DMS53 treated with DMSO at 0.1 percent for 48 hours (cell line): ENCODE results near the gene GALNT7.

Experiments used
- DNase-seq: peaks from one replicate; lab custom pipeline; 2025; ENCODE audit not compliant: unreplicated experiment; lab: John Stamatoyannopoulos, UW

Gene GALNT7

DNA sequence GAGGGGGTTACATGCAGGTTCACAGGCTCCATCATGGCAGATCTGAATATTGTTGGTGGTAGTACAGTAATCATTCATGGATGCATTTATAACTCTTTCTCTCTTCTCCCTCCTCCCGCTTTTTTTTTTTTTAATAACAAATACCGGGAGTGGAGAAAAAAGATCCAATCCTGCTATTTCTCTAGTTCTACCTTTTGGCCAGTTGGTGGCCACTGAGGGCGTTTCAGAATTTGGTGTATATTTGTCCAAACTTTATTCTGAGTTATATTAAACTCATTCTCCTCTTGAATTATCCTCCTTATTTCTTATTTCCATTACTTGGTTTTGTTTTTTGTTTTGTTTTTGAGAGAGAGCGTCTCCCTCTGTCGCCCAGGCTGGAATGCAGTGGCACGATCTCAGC lies 90.7 kb downstream of the GALNT7 start:
- no peak for DNase-seq

DNA sequence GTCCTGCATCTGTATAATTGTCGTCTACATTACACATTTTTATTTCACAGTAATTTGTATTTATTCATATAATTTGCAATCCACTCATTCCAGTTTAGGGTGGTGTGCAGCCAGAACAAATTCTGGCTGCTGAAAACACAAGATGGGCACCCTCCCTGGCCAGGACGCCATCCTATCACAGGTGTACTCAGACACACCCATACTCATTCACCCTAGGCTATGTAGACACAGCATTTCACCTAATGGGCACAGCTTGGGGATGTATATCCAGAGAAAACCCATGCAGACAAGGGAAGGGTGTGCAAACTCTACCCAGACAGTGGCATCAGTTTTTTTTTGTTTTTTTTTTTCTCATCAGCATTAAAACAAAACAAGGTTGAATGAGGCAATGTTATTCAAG lies 92.4 kb downstream of the GALNT7 start:
- DNase-seq = no peak

DNA sequence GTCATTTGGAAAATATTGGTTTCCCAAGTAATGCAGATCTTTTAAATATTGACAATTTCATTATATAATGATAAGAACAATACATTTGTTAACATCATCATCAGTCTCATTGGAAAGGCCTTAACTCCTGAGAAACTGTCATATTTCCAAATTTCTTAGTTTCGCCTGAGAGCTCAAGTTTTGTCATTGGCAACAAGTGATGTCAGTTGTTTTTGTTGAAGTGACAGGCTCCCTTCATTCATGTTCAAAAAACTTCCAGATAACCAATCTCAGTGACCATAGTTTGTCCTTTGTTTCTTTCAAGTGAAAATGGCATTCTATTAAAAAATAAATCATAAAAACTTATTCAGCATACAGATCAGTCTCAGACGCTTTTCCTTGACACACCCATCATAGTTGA lies 93.8 kb downstream of the GALNT7 start:
- DNase-seq = no peak

DNA sequence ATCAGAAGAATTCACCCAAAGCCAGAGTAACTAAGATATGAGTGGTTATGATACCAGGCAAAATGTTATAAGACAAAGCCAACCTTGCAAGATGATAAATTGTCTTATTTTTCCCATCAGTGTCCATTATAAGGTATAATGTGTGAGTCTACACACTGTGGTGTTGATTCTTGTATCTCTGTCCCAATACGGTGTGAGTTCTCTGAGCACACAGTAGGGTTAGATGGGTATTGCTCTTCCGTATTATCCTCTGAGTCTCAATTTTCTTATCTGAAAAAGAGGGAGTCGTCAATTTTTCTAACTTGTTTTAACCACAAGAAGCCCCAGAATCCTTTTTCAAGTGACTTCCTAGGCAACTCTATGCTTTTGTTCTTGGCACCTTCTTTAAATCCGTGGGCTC lies 95.6 kb downstream of the GALNT7 start:
- DNase-seq = no peak

DNA sequence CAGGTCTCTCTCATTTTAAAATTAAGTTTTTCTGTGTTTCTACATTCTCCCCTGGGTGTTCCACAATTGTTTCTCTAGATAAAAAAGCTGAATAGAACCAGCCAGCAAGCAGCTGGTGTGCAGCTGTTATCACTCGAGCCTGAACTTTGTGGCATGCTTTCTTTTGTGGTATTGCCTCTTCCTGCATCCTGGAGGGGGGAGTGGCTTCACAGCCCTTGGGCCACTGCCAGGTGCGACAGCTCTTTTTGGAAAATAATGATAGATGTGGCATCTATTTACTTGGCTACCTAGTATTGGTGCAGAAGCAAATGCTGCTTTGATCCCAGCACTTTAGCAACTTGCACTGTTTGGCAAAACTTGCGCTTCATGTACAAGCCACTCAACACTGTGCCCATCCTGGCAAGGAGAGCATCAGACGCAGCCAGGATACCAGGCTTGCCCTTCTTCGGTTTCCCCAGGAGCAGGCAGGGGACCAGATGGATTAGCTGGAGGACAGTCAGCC lies 96.1 kb downstream of the GALNT7 start:
- DNase-seq = peak; percentile 40

DNA sequence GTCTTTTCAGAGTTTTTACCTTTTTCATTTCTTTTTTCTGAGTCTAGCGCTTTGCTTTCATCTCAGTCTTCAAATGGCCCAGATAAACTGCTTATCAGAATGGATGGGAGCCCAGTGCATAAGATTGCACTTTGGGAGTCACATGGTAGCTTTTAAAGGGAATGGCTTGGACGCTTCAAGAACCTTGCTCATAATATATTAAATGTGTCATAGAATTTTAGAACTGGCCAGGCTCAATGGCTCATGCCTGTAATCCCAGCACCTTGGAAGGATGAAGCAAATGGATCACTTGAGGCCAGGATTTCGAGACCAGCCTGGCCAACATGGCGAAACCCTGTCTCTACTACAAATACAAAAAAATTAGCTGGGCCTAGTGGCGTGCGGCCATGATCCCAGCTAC lies 97.1 kb downstream of the GALNT7 start:
- DNase-seq = no peak

DNA sequence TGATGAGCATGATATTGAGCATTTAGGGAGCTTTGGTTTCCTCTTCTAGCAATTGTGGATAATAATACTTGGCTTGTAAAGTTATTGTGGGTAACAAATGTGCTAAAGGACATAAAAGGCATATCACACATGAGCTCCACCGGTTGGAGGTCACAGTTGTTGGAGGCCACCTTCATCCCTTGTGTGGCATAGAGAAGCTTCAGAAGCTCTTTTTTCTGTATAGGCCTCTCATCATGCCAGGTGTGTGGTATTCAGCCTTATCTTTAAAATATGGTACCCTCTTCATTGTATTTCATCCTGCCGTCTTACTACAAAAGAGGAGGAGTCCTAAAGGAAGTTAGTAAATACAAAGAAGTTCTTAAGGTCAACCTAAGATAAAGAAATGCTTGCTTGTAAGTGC lies 99.1 kb downstream of the GALNT7 start:
- no peak for DNase-seq

DNA sequence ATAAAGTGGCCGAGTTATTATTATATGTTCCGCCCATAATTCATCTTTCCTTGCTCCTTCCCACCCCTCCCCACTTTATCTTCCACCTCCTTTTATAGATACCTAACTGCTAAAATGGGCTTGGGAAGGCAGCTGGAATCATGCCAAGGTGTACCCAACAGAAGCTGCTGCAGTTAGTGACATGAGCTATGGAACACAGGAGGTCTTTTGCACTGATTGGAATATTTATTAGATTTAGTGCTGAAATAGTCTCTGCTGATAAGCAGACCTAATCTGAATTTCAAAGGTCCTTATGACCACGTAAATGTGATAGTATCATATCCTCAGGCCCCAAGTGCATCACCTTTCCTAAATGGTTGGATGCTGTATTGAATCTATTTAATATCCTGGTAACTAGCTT lies 100.7 kb downstream of the GALNT7 start:
- DNase-seq = no peak

DNA sequence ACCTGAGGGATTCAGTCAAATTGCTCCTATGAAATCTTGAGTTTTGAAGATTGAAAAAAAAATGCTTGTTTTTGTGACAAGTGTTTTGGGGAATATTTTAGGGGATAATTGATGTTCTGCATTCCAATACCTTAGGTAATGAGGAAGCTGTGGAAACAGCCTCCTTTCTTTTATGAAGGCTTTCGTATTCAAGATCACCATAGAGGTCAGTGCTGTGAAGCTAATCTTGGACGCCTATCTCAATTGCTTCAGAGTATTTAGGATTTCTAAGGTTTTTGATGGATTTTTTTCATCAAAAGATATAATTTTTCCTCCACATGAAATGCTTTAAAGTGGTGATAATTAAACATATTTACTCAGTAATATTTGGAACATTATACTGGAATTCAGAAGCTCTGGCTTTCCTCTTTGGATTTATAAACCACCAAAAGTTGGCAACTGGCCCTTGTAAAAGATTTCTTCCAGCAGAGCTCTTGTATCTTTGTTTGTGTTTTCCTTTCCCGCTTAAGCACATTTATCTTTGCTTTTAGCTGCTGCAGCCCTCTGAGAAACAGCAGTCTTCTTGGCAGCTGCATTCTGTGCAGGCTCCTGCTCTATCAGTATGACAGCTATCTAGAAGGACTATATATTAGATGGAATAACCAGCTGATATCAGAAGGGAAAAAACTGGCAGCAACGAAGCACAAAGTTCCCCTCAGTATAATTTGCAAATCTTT lies 101.9 kb downstream of the GALNT7 start:
- no peak for DNase-seq

DNA sequence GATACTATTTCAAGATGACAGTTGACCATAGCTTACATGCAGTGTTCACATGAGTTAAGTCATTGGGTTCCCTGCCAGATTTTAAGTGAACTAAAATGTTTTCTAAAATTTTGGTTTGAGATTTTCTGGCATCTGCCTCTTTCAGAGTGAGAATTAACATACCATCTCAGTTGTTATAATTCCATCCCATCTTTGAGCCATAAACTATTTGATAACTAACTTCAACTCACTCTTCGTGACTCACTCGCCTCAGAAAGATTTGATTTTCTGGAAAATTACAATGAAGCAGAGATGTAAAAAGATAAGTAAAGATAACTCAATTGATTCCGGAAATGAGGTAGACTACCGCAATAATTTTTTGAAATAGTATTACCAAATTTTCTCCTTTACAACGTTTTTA lies 103.7 kb downstream of the GALNT7 start:
- no peak for DNase-seq

DNA sequence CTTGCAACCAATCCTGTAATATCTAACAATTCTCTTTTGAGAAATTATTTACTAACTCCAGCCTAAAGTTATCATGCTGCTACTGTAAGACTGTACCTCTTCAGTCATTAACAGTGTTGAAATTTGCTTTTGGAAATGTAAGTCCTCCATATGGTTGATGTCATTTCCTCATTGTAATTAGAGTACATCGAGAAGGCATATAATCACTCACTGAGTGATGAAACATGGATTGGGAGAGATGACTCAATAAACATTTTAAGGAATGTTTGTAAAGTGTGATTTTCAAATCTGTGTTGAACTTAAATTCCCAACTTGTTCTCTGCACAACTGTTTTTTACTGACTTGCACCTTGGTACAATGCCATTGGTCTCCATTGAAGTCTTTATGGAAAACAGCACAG lies 104.4 kb downstream of the GALNT7 start:
- no peak for DNase-seq

DNA sequence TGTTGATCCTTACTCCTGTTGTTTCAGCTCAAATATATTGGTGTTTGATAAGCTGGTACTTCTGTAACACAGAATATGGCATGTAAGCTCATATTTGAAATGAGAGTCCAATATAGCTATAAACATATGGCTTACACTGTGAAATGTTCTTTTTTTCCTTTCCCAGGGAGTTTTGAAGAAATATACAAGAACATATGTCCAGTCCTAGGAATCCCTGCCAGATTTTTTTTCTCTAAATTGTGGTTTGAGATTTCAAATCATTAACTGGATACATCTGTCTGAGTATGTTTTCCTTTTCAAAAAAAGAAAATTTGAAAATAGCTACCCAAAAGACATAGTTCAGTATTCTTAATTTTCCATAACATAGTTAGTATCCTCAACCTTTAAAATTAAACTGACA lies 105.3 kb downstream of the GALNT7 start:
- DNase-seq = no peak

DNA sequence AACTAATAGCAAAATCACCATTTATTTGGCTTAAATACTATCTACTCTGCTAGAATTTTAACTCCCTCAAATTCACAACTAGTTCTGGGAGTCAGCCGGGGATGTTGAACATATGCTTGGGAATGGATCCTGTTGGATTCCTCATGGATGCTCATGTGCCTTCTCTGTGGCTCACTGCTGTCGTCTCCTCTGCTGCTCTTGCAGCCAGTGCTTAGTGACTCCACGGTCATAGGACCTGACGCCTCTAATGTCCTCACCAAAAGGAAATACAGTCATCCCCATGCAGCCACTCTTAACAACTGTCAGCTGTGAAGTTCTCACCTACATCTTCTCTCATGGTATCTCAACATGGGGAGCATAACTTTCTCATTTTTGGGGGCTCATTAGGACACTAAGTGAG lies 106.1 kb downstream of the GALNT7 start:
- no peak for DNase-seq

DNA sequence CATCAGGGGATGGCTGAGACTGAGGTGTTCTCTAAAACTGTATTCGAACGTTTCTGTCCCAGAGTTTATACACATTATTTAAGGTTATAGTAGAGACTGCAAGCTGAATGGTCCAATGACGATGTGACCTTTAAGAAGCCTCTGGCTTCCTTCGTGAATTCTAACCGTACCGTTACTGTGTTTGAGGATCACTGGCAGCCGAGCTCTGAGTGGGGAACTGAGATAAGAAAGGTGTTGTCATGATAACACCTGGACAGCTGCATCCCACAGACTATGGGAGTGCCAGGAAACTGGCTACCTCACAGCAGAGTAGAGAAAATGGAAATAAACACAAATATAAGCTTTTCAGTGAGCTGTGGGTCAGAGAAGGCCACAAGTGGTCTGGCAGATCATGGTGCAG lies 106.5 kb downstream of the GALNT7 start:
- no peak for DNase-seq

DNA sequence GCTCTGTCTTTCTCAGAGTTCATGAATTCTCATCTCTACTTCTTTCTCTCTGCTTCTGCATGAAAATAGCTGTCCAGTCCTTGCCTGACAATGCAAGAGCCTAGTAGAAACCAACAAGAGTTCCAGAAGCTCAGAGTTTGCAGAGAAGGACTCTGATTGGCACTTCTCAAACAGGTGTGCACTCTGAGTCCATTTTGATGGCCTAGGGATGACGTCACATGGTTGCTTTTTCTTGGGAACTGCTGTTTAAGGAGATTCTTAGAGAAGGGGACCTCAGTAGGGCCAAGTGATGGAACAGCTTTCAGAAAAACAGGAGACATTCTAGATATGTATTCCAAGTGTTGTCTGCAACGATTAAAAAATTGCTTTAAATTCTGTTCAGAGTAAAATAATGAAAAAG lies 108.7 kb downstream of the GALNT7 start:
- DNase-seq = no peak

DNA sequence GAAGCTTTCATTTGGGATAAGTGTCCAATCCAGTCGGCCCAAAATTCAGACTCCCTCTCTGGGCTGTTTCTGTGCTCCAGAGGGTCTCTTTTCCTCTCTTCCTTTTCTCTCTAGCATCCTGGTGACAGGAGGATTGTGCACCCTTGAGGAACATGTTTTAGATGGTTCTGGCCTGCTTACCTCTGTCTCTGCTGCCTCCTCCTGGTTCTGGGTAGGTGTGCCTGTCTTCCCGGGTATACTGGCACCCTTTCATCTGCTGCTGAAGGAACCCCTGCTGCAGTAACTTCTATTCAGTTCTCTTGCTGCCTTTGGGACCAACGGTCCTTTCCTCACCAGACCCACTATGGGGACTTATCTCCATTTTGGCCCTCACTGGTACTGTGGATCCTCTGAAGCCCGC lies 112.4 kb downstream of the GALNT7 start:
- no peak for DNase-seq

DNA sequence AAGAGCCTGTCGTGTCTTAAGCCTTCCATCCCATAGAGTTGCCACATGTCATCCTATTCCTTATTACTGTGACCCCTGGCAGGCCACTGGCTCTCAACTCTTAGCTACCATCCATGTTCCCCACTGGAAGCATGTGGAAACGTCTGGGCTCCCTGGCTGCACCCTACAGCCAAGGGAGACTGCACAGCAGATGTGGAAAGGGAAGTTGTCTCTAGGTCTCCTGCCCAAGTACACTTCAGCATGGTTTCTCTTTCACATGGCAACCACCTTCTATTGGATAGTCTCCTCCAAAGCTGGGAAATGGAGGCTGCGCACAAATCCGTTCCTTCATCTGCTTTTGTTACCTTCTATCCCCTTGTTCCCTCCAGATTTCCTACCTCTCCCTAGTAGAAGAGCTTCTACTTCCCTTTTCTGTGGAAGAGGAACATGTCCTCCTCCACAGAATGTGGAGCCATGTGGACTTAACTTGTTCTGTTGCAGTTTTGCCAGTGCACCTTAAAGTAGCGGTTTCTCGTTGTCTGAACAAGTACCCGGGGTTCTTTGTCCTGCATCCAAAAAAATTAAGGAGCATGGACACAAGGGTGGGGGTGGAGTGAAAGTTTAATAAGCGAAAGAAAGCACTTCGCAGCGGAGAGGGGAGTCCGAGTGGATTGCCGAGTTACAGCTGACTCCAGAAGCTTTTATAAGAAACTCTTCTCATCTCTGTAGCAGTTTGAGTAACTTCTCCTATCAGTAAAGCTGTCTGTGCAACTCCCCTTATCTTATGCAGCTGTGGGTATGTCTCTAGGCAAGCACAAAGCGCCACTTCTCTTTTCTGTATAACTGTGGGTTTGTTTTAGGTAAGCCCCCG lies 113.0 kb downstream of the GALNT7 start:
- DNase-seq = no peak

DNA sequence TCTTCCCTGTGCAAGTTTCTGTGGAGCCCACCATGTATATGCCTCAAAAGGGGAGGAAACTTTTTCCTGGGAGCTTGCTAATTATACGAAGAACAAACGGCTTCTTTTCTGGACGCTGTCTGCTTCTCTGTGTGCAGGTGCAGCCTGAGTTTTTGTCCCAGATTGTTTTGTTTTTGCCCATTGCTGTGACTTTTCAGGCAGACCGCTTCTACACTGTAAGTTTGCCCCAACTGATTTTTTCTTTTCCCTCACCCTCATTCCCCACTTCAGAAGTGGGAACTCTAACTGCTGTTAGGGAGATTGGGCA lies 113.6 kb downstream of the GALNT7 start:
- no peak for DNase-seq

DNA sequence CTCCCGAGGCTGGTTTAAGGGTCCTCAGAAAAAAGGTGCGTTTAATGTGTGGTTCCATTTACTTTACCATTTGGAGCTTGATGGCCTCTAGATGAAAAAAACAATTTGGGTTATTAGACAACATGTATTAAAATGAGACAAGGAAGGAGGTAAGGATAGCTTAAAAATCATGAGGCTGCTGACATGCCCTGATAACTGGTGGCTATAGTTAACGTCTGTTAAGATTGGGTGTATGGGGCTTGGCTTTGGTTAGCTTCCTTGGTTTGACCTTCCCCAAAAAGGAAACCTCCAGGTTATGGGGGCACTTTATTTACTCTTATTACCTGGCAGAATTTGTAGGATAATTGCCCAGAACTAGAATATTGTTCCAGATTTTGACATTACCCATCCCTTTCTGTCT lies 114.0 kb downstream of the GALNT7 start:
- no peak for DNase-seq

DNA sequence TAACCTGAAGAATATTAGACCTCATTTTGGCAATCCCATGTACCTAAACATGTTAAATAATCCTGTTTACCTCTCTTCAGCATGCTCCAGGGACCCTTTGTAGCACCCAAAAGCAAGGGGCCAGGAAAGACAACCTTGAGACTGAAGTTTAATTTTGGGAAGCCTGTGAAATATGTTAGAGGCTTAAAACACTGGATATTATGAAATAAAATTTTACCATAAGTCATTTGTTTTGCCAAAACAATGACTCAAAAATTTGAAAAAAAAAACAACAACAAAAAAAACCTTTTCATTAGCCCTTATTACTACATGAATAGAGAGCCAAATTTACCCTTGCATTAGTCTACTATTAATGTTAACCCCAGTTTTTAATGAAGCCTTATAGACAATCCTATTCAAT lies 115.9 kb downstream of the GALNT7 start:
- no peak for DNase-seq

DNA sequence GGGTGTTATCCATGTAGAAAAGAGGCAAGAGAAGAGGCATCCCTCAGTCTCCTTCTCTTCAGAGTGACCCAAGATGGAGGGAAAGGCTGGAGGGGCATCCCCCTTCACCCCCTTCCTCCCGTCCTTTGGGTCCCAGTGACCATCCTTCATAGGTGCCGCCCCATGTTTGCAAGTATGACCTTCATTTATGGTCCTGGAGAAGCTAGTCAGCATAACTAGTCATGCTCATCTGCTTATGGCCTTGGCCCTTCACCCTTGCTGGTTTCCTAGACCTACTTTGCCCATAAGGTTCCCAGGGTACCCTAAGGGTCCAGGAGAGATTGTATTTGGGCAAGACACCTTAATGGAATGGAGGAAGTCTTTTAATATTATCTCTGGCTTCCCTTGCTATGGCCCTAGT lies 118.9 kb downstream of the GALNT7 start:
- DNase-seq = no peak

DNA sequence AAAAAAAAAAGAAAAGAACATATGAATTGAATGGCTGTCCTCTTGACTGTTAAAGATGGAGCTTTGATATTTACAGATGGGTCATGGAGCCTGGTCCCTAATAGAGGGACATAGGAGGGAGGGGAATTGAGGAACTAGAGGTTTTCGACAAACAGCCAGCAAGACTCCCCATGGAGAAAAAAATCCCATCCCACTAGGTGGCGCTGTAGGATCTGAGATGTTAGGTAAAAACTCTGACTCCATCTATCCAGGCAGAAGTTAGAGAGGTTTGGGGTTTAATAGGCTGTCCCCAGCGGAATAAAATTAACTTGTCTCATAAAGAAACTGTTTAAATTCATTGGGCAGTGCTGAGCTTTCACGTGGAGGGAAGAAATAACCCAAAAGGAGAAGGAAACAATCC lies 119.7 kb downstream of the GALNT7 start:
- DNase-seq = no peak
